ENCODE measurements around the gene DNAJC12. TPM values are rescaled to one million over a fixed set of nuclear protein-coding genes. Genes with fewer than 3 reads are reported as not detected.
"Not testable (repeated sequence)": the region's sequence is repeated elsewhere in the genome, so short reads cannot be mapped to it uniquely, and the experiment has no call there.

Gene DNAJC12
- polyA plus RNA-seq, 1 of the 3 experiments (the other 2 are of a cell fraction), result 7.9 TPM

DNA sequence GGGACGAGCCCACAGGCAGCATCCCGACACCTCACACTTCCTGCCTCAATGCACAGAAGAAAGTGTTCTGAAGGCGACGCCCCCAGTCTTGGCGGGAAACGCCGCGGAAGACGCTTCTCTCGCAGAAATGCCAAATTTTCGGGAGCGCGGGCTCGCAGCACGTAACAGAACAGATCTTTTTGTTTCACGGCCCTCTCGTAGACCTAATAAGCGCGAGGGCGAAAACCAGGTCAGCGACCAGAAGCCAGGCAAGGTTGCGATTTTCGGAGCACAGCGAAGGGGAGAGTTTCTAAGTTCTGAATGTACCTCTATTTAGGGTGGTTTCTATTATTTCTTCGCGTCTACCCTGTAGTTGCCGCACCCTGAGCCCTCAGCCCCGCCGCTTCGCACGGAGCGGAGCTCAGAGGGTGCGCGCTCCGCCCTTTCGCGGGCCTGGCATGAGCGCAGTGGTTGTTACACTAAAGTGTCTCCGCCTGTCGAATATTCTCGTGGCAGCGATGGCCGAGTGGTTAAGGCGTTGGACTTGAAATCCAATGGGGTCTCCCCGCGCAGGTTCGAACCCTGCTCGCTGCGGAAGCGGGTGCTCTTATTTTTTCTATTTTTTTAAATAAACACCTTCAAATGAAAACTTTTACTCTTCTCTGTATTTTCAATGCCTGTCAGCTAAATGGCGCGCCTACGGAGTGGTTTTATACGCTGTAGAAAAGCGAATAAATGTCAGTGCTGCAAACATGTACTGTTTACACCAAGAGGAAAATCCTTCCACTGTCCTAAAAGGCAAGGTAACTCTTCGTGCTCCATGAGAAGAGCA lies 73.8 kb downstream of the DNAJC12 start (continued):
- TF ChIP-seq, protein P1, sequence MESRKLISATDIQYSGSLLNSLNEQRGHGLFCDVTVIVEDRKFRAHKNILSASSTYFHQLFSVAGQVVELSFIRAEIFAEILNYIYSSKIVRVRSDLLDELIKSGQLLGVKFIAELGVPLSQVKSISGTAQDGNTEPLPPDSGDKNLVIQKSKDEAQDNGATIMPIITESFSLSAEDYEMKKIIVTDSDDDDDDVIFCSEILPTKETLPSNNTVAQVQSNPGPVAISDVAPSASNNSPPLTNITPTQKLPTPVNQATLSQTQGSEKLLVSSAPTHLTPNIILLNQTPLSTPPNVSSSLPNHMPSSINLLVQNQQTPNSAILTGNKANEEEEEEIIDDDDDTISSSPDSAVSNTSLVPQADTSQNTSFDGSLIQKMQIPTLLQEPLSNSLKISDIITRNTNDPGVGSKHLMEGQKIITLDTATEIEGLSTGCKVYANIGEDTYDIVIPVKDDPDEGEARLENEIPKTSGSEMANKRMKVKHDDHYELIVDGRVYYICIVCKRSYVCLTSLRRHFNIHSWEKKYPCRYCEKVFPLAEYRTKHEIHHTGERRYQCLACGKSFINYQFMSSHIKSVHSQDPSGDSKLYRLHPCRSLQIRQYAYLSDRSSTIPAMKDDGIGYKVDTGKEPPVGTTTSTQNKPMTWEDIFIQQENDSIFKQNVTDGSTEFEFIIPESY (IDR thresholded peaks at IDR 0.05; ENCODE audit: borderline replicate concordance, low read depth), result peak; percentile 40; the same call in 1 of the 2 replicates
- TF ChIP-seq, protein P2, sequence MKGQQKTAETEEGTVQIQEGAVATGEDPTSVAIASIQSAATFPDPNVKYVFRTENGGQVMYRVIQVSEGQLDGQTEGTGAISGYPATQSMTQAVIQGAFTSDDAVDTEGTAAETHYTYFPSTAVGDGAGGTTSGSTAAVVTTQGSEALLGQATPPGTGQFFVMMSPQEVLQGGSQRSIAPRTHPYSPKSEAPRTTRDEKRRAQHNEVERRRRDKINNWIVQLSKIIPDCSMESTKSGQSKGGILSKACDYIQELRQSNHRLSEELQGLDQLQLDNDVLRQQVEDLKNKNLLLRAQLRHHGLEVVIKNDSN (IDR thresholded peaks at IDR 0.05; ENCODE audit: borderline replicate concordance, low read depth), result no peak
- TF ChIP-seq EP300 (IDR thresholded peaks at IDR 0.05; ENCODE audit: borderline replicate concordance in 1 of 2, low read depth in 1 of 2, low read length in 1 of 2) (peak in 1 of 2 experiments; percentile 13; a peak in 1 of 4 replicates), RXRA (IDR thresholded peaks at IDR 0.05; ENCODE audit: borderline replicate concordance, low read depth) (no peak), FOXM1 (IDR thresholded peaks at IDR 0.05; ENCODE audit: low read depth) (no peak), TAF1 (IDR thresholded peaks at IDR 0.05; ENCODE audit: borderline replicate concordance, low read depth, low read length) (no peak), TCF12 (IDR thresholded peaks at IDR 0.05) (no peak), SMC3 (IDR thresholded peaks at IDR 0.05; ENCODE audit: low read depth, low read length) (0 out of 2 replicates have a peak, but pooled peaks have one; percentile 3), RFX5 (IDR thresholded peaks at IDR 0.05; ENCODE audit: low read length) (0 out of 2 replicates have a peak, but pooled peaks have one; percentile 3), FOSL2 (IDR thresholded peaks at IDR 0.05; ENCODE audit: borderline replicate concordance, low read depth) (peak; percentile 81)

DNA sequence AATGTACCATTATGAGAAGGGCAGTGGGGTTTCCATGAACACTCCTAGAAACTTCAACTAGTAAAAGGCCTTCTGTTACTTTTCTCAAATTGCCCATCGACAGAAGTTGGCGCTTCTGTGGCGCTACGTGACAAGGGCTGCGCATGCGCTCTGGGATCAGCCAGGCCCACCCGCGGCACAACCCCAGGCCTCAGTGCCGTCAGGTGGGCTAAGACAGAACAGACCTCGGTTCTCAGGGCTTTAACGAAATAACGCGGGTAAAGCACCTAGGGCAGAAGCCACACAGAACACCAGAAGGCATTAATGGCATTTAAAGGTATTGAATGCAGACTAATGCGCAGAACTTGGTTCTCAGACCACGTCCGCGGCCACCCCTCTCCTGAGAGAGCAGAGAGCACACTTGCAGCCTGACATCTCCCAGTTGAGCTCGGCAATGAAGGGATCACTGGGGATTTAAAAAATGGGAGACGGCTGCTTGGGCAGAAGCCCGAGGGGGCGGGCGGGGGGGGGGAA lies 74.4 kb downstream of the DNAJC12 start:
- H3K9me3 ChIP-seq, result no peaks in the 10 kb centered on the region
- H3K4me2 ChIP-seq, result peak overlapping the region; percentile 93
- H3K27ac ChIP-seq (ENCODE audit: low read depth in 2 of 2, low read length in 1 of 2), result peak overlapping the region; percentile 39 to 92
- ChIA-PET CTCF (interaction anchor here (1.0 to 2.6 kb wide), 3 partner anchors 16 to 66 kb away, joined by 4 to 14 read pairs (median 8); no protein-coding TSS in a partner anchor), POLR2A (no interaction called here)
- no peaks in the 10 kb centered on the region for H3K79me2 ChIP-seq (ENCODE audit: insufficient read depth)
- H3K4me1 ChIP-seq (ENCODE audit: control insufficient read depth in 1 of 2, insufficient read depth in 2 of 2, low read depth in 1 of 2, low read length in 1 of 2), result peaks cover 0 to 6% of the 10 kb centered on the region in 2 experiments; a peak in 2 of 4 replicates
- TF ChIP-seq FOXM1 (IDR thresholded peaks at IDR 0.05; ENCODE audit: low read depth) (no peak), GATA2 (CRISPR knock-in tag; IDR thresholded peaks at IDR 0.05) (no peak), NRF1 (IDR thresholded peaks at IDR 0.05; ENCODE audit: low read depth, low read length) (peak; percentile 79)
- TF ChIP-seq, protein P2 (IDR thresholded peaks at IDR 0.05; ENCODE audit: borderline replicate concordance, low read depth), result no peak
- TF ChIP-seq, protein P1 (IDR thresholded peaks at IDR 0.05; ENCODE audit: borderline replicate concordance, low read depth), result no peak
- peaks cover 7% of the 10 kb centered on the region for H3F3A ChIP-seq (replicated peaks; ENCODE audit: insufficient read depth)
- no peaks in the 10 kb centered on the region for H4K20me1 ChIP-seq (ENCODE audit: insufficient read depth)
- H3K9me2 ChIP-seq, result no peaks in the 10 kb centered on the region
- WGBS (ENCODE audit: low lambda C conversion rate), result 5% methylated on average over 16 of the region's 22 CpGs
- H3K4me3 ChIP-seq (ENCODE audit: low read depth in 2 of 2, low read length in 1 of 2), result peak overlapping the region; percentile 83 to 93
- H2AFZ ChIP-seq (ENCODE audit: low read depth), result peak overlapping the region; percentile 96
- peak; percentile 82 for DNase-seq
- H3K27me3 ChIP-seq (ENCODE audit: insufficient read depth), result no peaks in the 10 kb centered on the region
- H3K36me3 ChIP-seq (replicated peaks in 1 of 2; ENCODE audit: control insufficient read depth in 1 of 2, insufficient read depth in 2 of 2, low read length in 1 of 2), result no peaks in the 10 kb centered on the region
- H3K9ac ChIP-seq, result peak overlapping the region; percentile 78; the same call in 1 of the 2 replicates

DNA sequence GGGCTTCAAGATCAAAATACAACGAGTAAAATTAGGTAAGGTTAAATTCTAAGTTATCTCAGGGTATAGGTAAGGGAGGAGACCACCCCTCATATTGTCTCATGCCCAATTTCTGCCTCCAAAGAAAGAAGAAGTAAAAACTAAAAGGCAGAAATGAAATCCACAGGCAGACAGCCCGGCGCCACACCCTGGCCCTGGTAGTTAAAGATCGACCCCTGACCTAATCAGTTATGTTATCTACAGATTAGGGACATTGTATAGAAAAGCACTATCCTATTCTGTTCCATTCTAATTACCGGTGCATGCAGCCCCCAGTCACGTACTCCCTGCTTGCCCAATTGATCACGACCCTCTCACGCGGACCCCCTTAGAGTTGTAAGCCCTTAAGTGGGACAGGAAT lies 75.4 kb downstream of the DNAJC12 start:
- H3K9me3 ChIP-seq; H3K4me1 ChIP-seq (ENCODE audit: control insufficient read depth in 1 of 2, insufficient read depth in 2 of 2, low read depth in 1 of 2, low read length in 1 of 2); H3K9ac ChIP-seq; H3K79me2 ChIP-seq (ENCODE audit: insufficient read depth); H3F3A ChIP-seq (replicated peaks; ENCODE audit: insufficient read depth); H3K4me2 ChIP-seq; DNase-seq; H3K27ac ChIP-seq (ENCODE audit: low read depth in 2 of 2, low read length in 1 of 2); H3K4me3 ChIP-seq (ENCODE audit: low read depth in 2 of 2, low read length in 1 of 2); H3K9me2 ChIP-seq; H3K27me3 ChIP-seq (ENCODE audit: insufficient read depth); H2AFZ ChIP-seq (ENCODE audit: low read depth); H3K36me3 ChIP-seq (replicated peaks in 1 of 2; ENCODE audit: control insufficient read depth in 1 of 2, insufficient read depth in 2 of 2, low read length in 1 of 2); POLR2A ChIA-PET; H4K20me1 ChIP-seq (ENCODE audit: insufficient read depth): not testable (repeated sequence)
- WGBS (ENCODE audit: low lambda C conversion rate), result 88% methylated on average over 9 of the region's 9 CpGs
- CTCF ChIA-PET, result interaction anchor here (0.7 to 2.6 kb wide), 3 partner anchors 17 to 1703 kb away, joined by 3 to 14 read pairs (median 3); no protein-coding TSS in a partner anchor
